NCI-H1105 (cell line): ENCODE results near the gene LARGE2.
A peak's percentile ranks its signal among the peaks of the same experiment; 100 is the strongest.
"Not testable (repeated sequence)": the region's sequence is repeated elsewhere in the genome, so short reads cannot be mapped to it uniquely, and the experiment has no call there.

Source experiments
- DNase-seq: peaks from one replicate; lab custom pipeline; 2025; lab: John Stamatoyannopoulos, UW

Gene LARGE2

DNA sequence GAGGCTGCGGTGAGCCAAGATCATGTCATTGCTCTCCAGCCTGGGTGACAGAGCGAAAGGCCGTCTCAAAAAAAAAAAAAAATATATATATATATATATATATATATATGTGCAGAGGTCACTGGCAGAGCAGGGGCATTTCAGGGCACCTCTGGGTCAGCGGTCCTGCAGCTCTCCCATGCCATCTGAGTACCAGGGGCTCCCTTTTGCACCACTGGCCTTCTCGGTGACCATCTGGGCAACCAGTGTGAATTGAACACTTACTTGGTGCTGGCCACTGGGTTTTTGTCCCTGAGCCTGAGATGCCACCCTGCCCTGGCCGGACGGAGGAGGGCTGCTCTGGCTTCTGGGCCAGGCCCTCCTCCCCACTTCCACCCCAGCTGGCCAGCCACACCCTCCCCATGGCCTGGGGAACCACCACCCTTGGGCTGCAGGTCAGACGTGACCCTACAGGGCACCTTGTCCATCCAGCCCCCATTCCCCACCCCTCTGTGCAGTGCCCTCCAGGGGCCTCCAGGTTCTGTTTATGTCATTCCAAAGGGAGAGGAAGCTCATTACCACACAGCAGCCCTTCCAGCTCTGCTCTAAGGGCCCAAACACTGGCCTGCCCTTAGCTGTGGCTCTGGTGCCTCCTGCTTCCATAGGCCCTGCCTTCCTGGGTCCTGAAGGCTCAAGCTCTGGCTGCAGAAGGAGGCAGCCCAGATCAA lies 26.8 kb upstream of the LARGE2 start:
- no peak for DNase-seq

DNA sequence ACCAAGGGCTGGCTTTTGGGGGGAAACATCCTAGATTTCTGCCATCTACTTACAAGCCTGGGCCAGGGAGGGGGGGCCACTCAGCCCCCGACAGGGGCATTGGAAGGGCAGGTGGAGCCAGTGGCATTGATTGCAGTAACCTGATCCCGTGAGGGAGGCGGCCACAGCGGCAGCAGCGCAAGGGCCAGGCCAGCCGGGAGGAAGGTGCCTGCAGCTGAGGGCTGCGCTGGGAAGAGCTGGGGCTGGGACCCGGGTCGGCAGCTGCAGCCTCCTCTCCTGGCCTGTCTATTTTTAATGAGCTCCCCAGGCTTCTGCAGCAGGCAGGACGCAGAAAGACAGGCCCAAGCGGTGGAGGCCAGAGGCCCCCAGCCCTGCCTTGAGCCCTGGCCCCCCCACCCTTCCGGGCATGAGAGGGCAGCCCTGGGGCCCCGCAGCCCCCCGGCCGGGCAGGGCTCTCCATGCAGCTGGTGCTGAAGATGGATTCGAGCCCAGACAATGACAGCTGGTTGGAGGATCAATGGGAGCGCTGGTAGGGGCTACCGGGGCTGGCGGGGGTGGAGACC lies 26.0 kb upstream of the LARGE2 start:
- DNase-seq = peak; percentile 90

DNA sequence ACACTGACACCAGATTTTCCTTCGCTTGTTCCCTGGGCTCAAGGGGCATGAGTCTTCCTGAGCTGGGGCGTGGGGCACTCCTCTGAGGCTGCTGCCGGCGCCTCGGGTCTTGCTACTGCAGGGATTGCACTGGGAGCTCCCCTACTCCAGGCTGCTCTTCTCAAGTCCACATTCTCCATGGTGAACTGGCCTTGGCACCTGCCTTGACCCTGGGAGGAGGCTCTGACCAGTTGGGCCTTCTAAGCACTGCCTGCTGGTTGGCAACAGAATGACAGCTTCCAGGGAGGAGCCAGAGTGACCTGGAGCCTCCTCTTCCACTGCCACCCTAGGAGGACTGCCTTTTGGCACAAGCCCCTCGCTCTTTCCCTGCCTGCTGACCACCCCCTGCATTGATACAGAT lies 24.9 kb upstream of the LARGE2 start:
- DNase-seq = no peak

DNA sequence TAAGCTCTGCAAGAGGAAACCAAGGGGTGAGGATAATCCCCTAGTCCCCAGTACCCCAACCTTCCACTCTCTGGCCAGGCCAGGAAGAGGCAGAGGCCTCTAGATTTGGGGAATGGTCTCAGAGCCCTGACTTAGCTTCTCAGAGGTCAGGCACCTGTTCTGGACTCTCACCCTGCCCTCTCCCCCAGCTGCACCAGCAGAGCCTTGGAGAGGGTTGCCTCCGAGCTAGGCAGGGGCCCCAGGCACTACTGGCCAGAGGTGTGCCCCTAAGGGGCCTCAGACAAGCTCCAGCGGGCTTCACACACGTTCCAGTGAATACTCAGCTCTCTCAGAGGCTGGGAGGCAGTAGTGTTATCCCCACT lies 23.4 kb upstream of the LARGE2 start:
- DNase-seq = no peak

DNA sequence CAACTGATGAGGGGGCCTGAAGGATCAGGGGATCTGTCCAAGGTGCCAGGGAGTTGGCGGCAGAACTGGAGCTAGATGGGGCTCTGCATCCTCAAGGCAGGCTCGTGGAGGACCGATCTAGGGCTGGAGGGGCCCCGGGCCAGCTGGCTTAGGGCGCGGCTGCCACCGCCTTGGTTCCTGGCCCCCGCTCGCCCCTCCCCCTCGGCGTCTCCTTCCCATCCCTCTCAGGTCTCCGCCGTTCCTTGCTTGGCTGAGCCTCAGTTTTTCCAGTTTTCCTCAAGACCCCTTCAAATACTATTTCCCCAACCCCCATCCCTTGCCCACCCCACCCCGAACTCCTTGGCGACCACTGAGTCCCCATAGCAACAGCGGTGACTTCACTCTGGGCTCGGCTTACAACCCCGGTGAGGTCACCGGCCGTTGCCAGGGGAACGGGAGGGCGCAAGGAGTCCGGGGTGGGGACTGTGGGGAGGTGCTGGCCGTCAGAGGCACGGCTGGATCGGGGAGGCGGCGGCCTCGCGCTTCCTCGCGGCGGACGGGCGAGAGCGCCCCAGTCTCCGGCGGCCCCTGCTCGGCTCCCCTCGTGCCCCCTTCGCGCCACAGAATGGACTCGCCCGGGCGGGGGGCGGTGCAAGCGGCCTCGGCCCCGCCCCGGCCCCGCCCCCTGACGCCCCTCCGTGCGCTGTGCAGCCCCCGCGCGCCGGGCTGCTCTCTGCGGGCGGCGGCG lies 22.8 kb upstream of the LARGE2 start:
- DNase-seq = peak; percentile 95

DNA sequence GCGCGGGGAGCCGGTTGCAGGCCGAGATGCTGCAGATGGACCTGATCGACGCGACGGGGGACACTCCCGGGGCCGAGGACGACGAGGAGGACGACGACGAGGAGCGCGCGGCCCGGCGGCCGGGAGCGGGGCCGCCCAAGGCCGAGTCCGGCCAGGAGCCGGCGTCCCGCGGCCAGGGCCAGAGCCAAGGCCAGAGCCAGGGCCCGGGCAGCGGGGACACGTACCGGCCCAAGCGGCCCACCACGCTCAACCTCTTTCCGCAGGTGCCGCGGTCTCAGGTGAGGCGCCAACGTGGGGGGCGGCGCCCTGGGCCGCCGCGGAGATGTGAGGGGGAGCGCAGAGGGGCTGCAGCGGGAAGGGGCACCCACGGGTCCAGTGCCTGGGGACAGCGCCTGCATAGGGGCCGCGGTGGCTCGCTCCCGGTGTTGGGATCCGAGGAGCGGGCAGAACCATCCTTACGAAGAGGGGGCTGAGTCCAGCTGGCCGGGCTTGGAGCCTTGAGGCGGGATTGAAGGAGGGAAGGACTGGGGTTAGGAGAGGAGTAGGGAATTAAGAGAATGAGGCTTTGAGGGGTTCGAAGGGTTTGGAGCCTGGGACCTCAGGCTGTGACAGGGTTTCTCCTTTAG lies 22.2 kb upstream of the LARGE2 start:
- DNase-seq = not testable (repeated sequence)

DNA sequence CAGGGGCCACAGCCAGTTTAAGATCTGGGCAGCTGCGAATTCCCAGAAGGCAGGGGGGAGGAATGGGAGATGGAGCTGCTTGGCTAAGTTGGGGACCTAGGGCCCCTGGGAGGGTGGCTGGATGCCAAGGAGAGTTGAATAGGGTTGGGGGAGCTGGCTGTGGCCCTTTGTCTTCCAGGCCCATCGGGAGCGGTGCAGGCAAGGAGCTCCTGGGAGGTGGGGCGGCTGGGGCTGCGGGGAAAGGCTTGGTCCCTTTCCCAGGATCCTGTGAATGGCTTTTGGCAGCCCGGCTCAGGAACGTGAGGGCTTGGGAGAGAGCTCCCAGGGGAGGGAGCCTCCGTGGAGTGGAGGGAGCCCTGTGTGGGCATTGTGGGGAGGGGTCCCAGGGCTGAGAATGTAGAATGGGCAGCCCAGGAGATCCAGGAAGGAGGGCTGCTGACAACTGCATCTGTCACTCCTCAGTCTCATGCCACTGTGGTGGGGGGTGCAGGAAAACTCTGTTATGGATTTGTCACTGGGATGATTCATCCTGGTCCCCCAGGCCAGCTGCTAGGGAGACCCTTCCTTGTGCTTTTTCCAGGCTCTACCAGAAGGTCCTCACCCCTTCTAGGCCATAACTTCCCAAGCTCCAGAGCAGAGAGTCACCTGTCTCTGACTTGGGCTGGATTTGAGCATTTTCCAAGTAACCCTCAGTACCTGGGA lies 21.4 kb upstream of the LARGE2 start:
- DNase-seq = peak; percentile 28

DNA sequence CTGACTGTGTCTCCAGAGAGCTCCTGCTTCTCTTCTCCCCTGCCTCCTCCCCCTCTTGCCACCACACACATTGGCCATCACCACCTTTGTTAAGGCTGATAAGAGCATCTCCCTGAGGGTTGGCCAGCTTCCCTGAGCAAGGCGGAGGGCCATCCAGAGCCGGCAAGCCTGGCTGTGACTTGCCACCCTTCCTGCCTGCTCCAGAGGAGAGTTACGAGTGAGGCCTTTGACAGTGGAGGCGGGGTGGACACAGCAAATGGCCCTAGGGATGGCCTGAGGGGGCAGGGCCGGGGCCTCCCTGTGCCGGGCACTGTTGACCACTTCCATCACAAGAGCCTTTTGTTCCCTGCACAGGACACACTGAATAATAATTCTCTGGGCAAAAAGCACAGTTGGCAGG lies 20.8 kb upstream of the LARGE2 start:
- no peak for DNase-seq

DNA sequence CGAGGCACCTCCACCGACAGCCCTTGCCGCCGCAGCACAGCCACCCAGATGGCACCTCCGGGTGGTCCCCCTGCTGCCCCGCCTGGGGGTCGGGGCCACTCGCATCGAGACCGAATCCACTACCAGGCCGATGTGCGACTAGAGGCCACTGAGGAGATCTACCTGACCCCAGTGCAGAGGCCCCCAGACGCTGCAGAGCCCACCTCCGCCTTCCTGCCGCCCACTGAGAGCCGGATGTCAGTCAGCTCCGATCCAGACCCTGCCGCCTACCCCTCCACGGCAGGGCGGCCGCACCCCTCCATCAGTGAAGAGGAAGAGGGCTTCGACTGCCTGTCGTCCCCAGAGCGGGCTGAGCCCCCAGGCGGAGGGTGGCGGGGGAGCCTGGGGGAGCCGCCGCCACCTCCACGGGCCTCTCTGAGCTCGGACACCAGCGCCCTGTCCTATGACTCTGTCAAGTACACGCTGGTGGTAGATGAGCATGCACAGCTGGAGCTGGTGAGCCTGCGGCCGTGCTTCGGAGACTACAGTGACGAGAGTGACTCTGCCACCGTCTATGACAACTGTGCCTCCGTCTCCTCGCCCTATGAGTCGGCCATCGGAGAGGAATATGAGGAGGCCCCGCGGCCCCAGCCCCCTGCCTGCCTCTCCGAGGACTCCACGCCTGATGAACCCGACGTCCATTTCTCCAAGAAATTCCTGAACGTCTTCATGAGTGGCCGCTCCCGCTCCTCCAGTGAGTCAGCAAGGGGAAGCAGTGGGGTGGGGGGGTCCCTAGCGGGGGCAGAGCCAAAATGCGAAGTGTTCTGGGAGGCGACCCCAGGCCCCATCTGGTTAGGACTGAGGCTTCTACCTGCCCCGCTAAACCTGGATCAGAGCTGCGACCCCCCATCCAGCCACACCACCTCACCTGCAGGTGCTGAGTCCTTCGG lies 19.7 kb upstream of the LARGE2 start:
- no peak for DNase-seq

DNA sequence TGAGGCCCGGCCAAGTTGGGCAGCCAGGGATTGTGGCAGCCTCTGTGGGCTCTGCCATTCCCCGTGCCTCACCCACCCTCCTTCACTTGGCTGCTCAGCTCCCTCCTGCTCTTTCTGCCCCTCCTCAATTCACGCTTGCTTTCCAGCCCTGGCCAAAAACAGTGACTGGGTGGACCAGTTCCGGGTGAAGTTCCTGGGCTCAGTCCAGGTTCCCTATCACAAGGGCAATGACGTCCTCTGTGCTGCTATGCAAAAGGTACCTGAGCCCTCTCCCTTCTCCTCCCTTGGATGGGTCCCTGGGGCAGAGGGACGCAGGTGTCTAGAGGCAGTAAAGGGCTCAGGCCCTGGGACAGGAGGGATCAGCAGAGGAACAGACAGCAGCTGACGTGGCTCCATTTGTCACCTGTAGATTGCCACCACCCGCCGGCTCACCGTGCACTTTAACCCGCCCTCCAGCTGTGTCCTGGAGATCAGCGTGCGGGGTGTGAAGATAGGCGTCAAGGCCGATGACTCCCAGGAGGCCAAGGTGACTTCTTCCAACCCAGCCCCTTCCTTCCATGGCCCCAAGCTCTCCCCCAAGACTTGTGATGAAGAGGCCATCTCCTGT lies 18.0 kb upstream of the LARGE2 start:
- no peak for DNase-seq

DNA sequence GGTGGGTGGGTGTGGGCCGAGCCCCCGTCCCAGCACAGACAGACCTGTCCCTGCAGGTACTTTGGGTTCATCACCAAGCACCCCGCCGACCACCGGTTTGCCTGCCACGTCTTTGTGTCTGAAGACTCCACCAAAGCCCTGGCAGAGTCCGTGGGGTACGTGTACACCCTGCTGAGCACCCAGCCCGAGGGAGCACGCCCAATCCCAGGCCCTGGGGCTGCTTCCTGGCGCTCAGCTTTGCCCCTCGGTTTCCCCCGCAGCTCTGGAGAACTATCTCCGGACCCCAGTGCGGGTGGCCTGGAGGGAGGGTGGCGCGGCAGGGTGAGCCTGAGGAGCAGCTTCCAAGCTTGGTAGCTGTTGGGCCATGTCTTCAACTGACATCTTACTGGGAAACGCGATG lies 17.4 kb upstream of the LARGE2 start:
- DNase-seq = no peak

DNA sequence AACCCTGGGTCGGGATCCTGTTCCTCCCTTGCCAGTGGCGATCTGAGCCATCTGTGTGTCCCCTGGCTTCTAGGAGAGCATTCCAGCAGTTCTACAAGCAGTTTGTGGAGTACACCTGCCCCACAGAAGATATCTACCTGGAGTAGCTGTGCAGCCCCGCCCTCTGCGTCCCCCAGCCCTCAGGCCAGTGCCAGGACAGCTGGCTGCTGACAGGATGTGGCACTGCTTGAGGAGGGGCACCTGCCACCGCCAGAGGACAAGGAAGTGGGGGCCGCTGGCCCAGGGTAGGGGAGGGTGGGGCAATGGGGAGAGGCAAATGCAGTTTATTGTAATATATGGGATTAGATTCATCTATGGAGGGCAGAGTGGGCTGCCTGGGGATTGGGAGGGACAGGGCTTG lies 16.9 kb upstream of the LARGE2 start:
- not testable (repeated sequence) for DNase-seq

DNA sequence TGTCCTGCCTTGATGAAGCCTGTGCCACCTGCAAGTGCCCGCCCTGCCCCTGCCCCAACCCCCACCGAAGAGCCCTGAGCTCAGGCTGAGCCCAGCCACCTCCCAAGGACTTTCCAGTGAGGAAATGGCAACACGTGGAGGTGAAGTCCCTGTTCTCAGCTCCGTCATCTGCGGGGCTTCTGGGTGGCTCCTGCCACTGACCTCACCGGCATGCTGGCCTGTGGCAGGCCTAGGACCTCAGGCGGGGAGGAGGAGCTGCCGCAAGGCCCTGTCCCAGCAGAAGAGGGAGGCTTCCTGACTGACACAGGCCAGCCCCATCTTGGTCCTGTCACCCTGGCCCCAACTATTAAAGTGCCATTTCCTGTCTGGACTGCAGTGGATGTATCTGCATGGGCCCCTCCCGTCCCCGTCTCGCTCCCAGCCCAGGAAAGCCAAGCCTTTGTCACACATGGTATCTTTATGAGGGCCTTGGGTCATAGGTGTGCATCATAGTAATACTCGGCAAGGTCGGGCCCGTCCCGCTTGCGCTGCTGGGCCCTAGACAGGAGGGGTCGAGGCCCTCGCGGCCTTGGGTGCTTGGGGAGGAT lies 16.3 kb upstream of the LARGE2 start:
- DNase-seq = no peak

DNA sequence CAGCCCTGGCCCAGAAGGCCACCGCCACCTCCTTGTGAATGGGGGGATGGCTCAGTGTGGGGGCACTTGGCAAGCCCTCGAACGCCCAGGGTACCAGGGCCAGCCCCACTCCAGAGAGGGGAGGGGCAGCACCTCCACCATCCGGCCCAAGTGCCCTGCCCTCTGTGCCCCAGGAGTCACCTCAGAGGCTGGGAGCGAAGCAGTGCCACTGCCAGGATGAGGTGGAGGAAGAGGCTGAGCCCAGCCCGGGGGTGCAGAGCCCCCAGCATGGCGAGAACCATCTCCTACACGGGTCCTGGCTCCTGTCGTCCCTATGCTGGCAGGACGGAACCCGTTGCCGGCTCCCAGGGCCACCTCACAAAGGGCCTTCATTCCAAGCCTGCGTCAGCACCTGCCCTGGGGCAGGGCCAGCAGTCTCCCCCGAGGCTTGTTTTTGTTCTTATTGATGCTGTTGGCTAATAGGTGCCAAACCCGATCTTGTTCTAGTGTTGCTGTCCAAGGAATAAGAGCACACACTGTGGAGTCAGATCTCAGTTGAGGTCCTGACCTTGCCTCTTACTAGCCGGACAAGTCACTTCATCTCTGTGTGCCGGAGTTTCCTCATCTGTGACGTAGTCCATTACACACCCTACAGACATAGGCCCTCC lies 15.4 kb upstream of the LARGE2 start, which contains the start of gene FREY1:
TSS of gene FREY1 (minus strand) at position 307 of the 647 bp plus-strand sequence. CDS start at position 281, 26 bp downstream.
- DNase-seq = no peak

DNA sequence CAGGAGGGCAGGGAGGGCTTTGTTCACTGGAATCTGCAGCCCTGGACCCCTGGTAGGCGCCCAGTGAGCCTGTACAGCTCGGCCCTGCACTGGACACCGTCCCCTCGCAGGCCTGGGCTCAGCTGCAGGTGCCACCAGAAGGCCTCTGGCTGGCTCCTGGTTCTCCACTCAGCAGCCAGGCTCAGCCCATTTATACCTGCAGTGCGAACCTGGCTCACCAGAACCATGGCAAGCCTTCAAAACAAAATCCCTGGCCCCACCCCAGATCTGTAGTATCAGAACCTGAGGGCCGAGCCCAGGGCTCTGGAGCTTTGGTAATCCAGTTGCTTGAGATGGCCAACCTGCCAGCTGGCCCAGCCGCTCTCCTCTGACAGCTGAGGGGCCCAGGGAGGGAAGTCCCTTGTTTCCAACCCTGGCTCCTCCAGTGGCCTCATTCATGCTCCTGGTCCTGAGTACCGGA lies 14.5 kb upstream of the LARGE2 start:
- DNase-seq = no peak

DNA sequence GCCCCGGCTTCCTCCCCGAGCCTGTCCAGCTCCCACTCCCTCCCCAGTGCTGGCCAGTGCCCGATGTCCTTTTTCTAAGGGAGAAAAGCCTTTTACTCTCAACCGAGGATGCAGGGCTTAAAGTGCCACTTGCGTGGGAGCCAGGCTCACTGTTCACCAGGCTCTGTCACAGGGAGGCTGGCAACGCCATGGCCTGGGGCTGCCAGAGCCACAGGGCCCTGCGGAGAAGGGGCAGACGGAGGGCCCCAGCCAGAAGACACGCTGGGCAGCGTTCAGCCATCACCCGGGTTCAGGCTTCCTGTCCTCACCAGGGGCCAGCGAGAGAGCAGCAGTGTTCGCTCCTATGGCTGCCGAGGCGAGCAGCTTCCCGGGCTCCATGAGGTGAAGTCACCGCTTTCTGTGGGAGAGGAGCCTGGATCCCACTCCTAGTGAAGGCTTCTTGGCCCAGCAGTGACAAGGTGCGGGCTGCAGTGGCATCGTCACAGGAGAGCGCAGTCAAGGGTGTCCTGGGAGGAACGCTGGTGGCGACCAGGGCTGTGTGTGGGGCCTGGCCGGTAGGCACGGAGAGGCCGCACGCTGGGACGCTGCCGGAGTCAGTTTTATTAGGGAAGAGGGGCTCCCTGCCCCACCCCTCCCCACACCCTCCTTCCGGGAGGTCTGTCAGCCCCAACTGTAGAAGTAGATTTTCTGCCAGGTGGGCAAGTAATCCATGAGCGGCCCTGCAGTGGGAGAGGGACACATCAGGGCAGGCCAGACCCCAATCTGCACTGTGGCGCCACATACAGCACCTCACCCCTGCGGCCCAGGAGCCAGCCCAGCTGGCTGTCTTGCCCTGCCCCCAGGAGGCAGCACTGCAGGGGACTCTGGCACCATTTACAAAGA lies 12.6 kb upstream of the LARGE2 start:
- no peak for DNase-seq

DNA sequence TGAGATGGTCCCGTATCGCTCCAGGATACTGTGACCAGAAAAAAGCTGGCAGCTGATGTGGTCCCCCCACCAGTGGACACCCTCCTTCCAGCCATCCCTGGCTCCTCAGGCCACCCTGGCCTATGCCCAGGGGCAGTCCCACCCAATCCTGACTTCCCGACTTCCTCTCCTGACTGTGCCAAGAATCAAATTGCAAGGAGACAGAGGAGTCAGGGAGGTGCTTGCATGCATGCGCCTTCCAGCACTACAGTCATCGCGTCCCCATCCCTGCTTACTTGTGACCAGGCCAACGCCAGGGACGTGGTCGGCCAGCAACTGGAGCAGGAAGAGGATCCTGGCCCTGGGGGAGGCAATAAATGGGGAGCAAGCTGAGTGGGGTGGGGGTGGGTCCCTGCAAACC lies 11.8 kb upstream of the LARGE2 start:
- no peak for DNase-seq

DNA sequence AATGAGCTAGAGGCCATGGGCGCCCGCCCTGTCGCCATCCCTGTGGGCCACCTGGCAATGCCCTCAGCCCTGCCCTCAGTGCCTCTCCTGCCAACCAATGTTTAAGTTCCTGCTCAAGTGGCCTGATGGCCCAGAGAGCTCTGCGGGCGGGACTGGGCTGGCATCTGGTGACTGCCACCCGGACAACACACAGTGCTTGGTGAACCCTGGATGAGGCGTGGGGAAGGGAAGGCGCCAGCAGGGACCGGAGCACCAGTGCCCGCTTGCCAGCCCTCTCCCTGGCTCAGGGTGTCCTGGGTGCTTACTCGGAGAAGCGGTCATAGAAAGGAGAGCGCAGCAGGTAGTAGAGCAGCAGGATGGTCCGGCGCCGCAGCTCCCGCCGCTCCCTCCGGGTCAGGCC lies 8.9 kb upstream of the LARGE2 start:
- no peak for DNase-seq
